Right lobe of liver (tissue), 6 donors: ENCODE measurements around the gene BICRA. TPM values are rescaled to one million over a fixed set of nuclear protein-coding genes. Genes with fewer than 3 reads are reported as not detected.

Source experiments
- ATAC-seq, 4 donors: fragments of 200-7000 bp; cut with Tn5 transposase; one replicate each; pipeline ENCODE4 v1.9.1; 2020; ENCODE audit warnings: mild to moderate bottlenecking in 4 of 4, moderate library complexity in 4 of 4
- DNase-seq, 3 donors: peaks; one replicate each; pipeline ENCODE4 v3.0.0-alpha.2; 2020
- H3K27ac ChIP-seq, 3 donors: fragments of 200-600 bp; one replicate each; pipeline ENCODE4 v1.8.0; 2022
- H3K27me3 ChIP-seq, 2 donors: fragments of 200-600 bp; one replicate each; pipeline ENCODE4 v1.8.0; 2022
- H3K36me3 ChIP-seq, 4 donors: fragments of 200-600 bp; sonication (generic) in 1 of 4; one replicate each; pipeline versions ENCODE4 v1.5.1 to v1.8.0; 2017 to 2022; ENCODE audit warnings: control low read depth in 1 of 4
- H3K4me1 ChIP-seq, 4 donors: fragments of 200-600 bp; sonication (generic) in 1 of 4; one replicate each; pipeline versions ENCODE4 v1.5.1 to v1.8.0; 2017 to 2022; ENCODE audit warnings: control low read depth in 1 of 4
- H3K4me3 ChIP-seq, 3 donors: fragments of 200-600 bp; one replicate each; pipeline ENCODE4 v1.8.0; 2022
- H3K9me3 ChIP-seq, 4 donors: fragments of 200-600 bp; sonication (generic) in 1 of 4; one replicate each; pipeline versions ENCODE4 v1.5.1 to v1.8.0; 2017 to 2022; ENCODE audit warnings: control low read depth in 1 of 4
- POLR2A ChIP-seq: fragments of 450-650 bp; IDR thresholded peaks from one replicate; pipeline ENCODE4 v1.6.1; 2017; ENCODE audit warnings: antibody characterized with exemption, mild to moderate bottlenecking
- WGBS: methylation state at CpG from one replicate; pipeline ENCODE4 v1.1.6; 2018; ENCODE audit warnings: low coverage, low lambda C conversion rate; ENCODE audit not compliant: insufficient coverage; ENCODE audit errors: missing lambda C conversion rate; 5-methylcytosine and 5-hydroxymethylcytosine counted together
- intact Hi-C, 2 donors: fragments of 100-400 bp; cut with DNase I; formaldehyde crosslinking; loops; one replicate each; pipeline versions ENCODE4 v1.11.2 to v1.14.1; 2022
- total RNA-seq, 6 experiments: library from RNA; depleted of rRNA in 2 of 6; stranded (reverse); fragments of >200 nt in 2 of 6; fragmentation: NEBNext Ultra II Directional in 3 of 6; extraction: Animal tissue kit (Norgen Biotek cat#: 25700) in 3 of 6; gene quantifications; one replicate each; pipeline versions ENCODE4 v1.1.0 to v1.2.4, GENCODE V29; 2016 to 2023
- TF ChIP-seq, protein P1 (sequence below), 4 donors: fragments of 200-600 bp in 3 of 4; fragments of 450-650 bp in 1 of 4; IDR thresholded peaks; one replicate each; pipeline versions ENCODE4 v1.5.1 to v1.8.0; 2016 to 2022; ENCODE audit warnings: antibody characterized with exemption in 4 of 4, mild to moderate bottlenecking in 2 of 4
- donor health status: DM: no; HTN: yes; CAD: no.
- donor health status: DM: no; HTN: no; CAD: no.
- donor health status: DM: no; HTN: no; CAD: no.
- donor health status: DM: no; HTN: yes; CAD: no.
- donor health status: DM: no; HTN: yes; CAD: no.

The BICRA gene
- total RNA-seq, 6 experiments from 2014 or later = 3.7 to 7.3 (median 6.4) TPM

DNA sequence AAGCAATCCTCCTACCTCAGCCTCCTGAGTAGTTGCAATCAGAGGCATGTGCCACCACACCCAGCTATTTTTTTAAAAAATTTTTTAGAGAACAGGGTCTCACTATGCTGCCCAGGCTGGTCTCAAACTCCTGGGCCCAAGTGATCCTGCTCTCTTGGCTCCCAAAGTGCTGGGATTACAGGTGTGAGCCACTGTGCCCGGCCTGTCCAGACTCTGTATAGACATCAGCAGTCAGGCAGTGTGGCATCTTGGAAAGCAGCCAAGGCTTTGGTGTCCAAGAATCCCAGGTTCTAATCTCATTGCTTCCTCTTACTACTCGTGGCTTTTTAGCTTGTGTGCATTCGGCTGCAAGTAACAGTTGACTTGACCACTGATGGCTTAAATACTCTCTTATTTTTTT lies 43.4 kb downstream of the BICRA start:
- no peak overlapping the region for H3K4me3 ChIP-seq
- intact Hi-C loops = no loop called here
- H3K4me1 ChIP-seq = peaks cover 0 to 9% (median 4%) of the 10 kb centered on the region in 4 donors
- DNase-seq = no peak
- H3K27me3 ChIP-seq = no peaks in the 10 kb centered on the region
- WGBS = 37% methylated on average over 3 of the region's 3 CpGs
- no peak for ATAC-seq
- no peak overlapping the region for H3K27ac ChIP-seq
- H3K9me3 ChIP-seq = no peaks in the 10 kb centered on the region
- no peak for TF ChIP-seq POLR2A
- TF ChIP-seq, protein P1, sequence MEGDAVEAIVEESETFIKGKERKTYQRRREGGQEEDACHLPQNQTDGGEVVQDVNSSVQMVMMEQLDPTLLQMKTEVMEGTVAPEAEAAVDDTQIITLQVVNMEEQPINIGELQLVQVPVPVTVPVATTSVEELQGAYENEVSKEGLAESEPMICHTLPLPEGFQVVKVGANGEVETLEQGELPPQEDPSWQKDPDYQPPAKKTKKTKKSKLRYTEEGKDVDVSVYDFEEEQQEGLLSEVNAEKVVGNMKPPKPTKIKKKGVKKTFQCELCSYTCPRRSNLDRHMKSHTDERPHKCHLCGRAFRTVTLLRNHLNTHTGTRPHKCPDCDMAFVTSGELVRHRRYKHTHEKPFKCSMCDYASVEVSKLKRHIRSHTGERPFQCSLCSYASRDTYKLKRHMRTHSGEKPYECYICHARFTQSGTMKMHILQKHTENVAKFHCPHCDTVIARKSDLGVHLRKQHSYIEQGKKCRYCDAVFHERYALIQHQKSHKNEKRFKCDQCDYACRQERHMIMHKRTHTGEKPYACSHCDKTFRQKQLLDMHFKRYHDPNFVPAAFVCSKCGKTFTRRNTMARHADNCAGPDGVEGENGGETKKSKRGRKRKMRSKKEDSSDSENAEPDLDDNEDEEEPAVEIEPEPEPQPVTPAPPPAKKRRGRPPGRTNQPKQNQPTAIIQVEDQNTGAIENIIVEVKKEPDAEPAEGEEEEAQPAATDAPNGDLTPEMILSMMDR (IDR thresholded peaks at IDR 0.05) = no peak
- no peaks in the 10 kb centered on the region for H3K36me3 ChIP-seq

DNA sequence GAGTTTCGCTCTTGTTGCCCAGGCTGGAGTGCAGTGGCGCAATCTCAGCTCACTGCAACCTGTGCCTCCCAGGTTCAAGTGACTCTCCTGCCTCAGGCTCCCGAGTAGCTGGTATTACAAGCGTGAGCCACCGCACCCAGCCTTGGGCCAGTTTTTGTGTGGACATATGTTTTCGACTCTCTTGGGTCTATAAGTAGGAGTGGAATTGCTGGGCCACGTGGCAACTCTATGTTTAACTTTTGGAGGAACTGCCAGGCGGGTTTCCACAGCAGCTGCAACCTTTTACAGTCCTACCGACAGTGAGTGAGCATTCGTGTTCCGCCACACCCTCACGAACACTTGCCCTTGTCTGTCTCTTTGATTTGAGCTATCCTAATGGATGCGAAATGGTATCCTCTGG lies 44.9 kb downstream of the BICRA start:
- TF ChIP-seq, protein P1 (IDR thresholded peaks at IDR 0.05) = no peak
- no peak for TF ChIP-seq POLR2A
- DNase-seq (no peak), ATAC-seq (no peak)
- intact Hi-C loops = no loop called here
- H3K27ac ChIP-seq = no peak overlapping the region
- no peaks in the 10 kb centered on the region for H3K27me3 ChIP-seq
- H3K9me3 ChIP-seq = no peaks in the 10 kb centered on the region
- no peak overlapping the region for H3K4me3 ChIP-seq
- H3K36me3 ChIP-seq = no peaks in the 10 kb centered on the region
- WGBS = 88% methylated on average over 5 of the region's 13 CpGs
- peaks cover 0 to 4% (median 2%) of the 10 kb centered on the region in 4 donors for H3K4me1 ChIP-seq

DNA sequence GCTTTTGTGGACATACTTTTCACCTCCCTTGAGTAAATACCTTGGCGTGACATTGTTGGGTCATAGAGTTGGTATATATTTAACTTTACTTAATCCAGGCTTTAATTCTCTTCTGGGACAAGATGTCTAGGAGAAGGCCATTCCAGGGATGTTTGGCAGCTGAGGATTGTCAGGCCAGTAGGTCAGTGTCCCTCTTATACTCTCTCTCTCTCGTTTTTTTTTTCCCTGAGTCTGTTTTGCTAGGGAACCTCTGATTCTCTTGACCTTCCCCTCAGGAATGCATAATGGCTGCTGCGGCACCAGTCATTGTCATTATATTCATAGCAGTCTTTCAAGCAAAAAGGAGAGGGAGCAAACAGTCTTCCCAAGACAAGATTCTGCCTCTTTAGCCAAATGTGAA lies 48.8 kb downstream of the BICRA start:
- no peak overlapping the region for H3K27ac ChIP-seq
- DNase-seq (no peak), ATAC-seq (no peak)

DNA sequence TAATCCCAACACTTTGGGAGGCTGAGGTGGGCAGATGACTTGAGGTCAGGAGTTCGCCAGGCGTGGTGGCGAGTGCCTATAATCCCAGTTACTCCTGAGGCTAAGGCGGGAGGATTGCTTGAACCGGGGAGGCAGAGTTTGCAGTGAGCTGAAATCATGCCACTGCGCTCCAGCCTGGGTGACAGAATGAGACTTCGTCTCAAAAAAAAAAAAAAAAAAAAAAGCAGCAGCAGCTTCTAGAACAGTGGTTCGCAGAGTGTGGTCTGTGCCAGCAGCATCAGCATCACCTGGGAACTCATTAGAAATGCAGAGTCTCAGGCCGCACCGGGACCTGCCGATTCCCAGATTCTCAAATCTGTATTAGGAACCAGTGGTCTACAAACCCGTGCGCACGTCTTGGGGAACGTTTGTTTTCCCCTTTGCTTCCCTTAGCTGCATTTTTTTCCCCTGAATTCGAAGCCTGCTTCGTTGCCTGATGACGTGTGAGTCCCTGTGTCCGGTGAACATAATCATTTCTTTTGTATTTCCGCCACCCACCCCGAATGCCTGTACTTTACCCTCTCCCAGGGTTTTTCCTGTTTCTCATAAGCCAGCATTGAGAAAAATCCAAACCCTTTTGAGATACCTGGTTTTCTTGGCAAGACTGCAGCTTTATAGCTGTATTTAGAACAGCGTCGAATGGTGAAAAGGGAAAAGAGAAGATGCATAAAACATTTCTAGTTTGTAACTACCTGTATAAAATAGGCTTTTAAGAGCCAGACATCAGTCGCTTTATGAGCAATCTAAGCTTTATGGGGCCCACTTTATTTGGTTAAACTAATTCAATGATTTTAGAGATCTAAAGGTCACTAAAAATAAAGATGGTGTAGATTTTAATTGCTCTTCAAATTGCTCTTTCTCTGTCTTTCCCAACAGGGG lies 49.8 kb downstream of the BICRA start:
- Histone ChIP-seq H3K27me3 (no peaks in the 10 kb centered on the region), H3K9me3 (no peaks in the 10 kb centered on the region), H3K36me3 (no peaks in the 10 kb centered on the region), H3K4me1 (peaks cover 0 to 40% (median 18%) of the 10 kb centered on the region in 4 donors), H3K4me3 (no peak overlapping the region), H3K27ac (peak overlapping the region in 1 of 3 donors; percentile 24)
- ATAC-seq = no peak
- no peak for DNase-seq
- intact Hi-C loops = no loop called here
- TF ChIP-seq, protein P1 (IDR thresholded peaks at IDR 0.05) = no peak
- TF ChIP-seq POLR2A = no peak
- 83% methylated on average over 23 of the region's 24 CpGs for WGBS

More for the DNA sequence above, 48.8 kb downstream of the BICRA start:
- H3K36me3 ChIP-seq = no peaks in the 10 kb centered on the region
- no peaks in the 10 kb centered on the region for H3K27me3 ChIP-seq
- peaks cover 0 to 31% (median 15%) of the 10 kb centered on the region in 4 donors for H3K4me1 ChIP-seq
- WGBS = 58% methylated on average over 3 of the region's 3 CpGs
- no peaks in the 10 kb centered on the region for H3K9me3 ChIP-seq
- intact Hi-C loops = no loop called here
- TF ChIP-seq, protein P1 (IDR thresholded peaks at IDR 0.05) = no peak
- TF ChIP-seq POLR2A = no peak
- no peak overlapping the region for H3K4me3 ChIP-seq
